KBM-7 (cell line): ENCODE measurements around the gene GPC4.
A peak's percentile ranks its signal among the peaks of the same experiment; 100 is the strongest.

Experiments used
- DNase-seq: peaks from one replicate; pipeline ENCODE4 v3.0.0-alpha.2; 2015
- in situ Hi-C: fragments of 300-500 bp; cut with MboI; formaldehyde crosslinking; loops from 2 replicates; pipeline ENCODE4 v1.14.3; 2020; ENCODE audit warnings: low sequenced_read_pairs, low pct_unique_long_range_greater_than_20kb, mixed read lengths

GPC4 gene

GRCh38 chrX:133415276-133416105, at the start of gene GPC4:
Gene GPC4, minus strand, starts transcription at chrX:133415489. Its CDS starts 524 bp downstream, at chrX:133414965.
- DNase-seq = no peak
- in situ Hi-C loops = no loop called here

GRCh38 chrX:133461231-133461630, 45.9 kb upstream of the GPC4 start:
- DNase-seq = no peak
- in situ Hi-C loops = no loop called here

- in situ Hi-C loops = no loop called here
- DNase-seq = no peak
These were observed 39.6 kb upstream of the GPC4 start for GRCh38 chrX:133454924-133455323.

GRCh38 chrX:133454491-133454914, 39.2 kb upstream of the GPC4 start:
- no peak for DNase-seq
- in situ Hi-C loops = no loop called here

GRCh38 chrX:133448512-133449076, 33.3 kb upstream of the GPC4 start:
- in situ Hi-C loops = no loop called here
- no peak for DNase-seq

GRCh38 chrX:133444952-133445831, 29.9 kb upstream of the GPC4 start:
- DNase-seq = peak; percentile 58
- in situ Hi-C loops = no loop called here

GRCh38 chrX:133444196-133444595, 28.9 kb upstream of the GPC4 start:
- in situ Hi-C loops = no loop called here
- no peak for DNase-seq

- DNase-seq = no peak
- in situ Hi-C loops = no loop called here
These were observed 25.5 kb upstream of the GPC4 start for GRCh38 chrX:133440797-133441163.

- DNase-seq = no peak
- in situ Hi-C loops = no loop called here
These were observed 24.9 kb upstream of the GPC4 start for GRCh38 chrX:133440081-133440796.

GRCh38 chrX:133437766-133438165, 22.5 kb upstream of the GPC4 start:
- in situ Hi-C loops = no loop called here
- DNase-seq = no peak

- in situ Hi-C loops = no loop called here
- DNase-seq = no peak
These were observed 22.1 kb upstream of the GPC4 start for GRCh38 chrX:133437356-133437755.

GRCh38 chrX:133435544-133436124, 20.3 kb upstream of the GPC4 start:
- no peak for DNase-seq
- in situ Hi-C loops = no loop called here

- no peak for DNase-seq
- in situ Hi-C loops = no loop called here
These were observed 19.0 kb upstream of the GPC4 start for GRCh38 chrX:133434197-133434820.

GRCh38 chrX:133419911-133420310, 4.6 kb upstream of the GPC4 start:
- no peak for DNase-seq
- in situ Hi-C loops = no loop called here

- no peak for DNase-seq
- in situ Hi-C loops = no loop called here
These were observed 3.3 kb upstream of the GPC4 start for GRCh38 chrX:133418588-133418987.

- in situ Hi-C loops = no loop called here
- no peak for DNase-seq
These were observed 2.1 kb upstream of the GPC4 start for GRCh38 chrX:133417364-133417763.

GRCh38 chrX:133414406-133415275, 648 bp downstream of the GPC4 start:
- peak; percentile 4 for DNase-seq
- in situ Hi-C loops = no loop called here
